Mesendoderm (in vitro differentiated cells): ENCODE results near the gene AMMECR1.
A peak's percentile ranks its signal among the peaks of the same experiment; 100 is the strongest.

Source experiments
- DNase-seq: peaks from one replicate; pipeline ENCODE4 v3.0.0; 2013
- H2AK5ac ChIP-seq: 2 replicates; pipeline ENCODE4 v1.6.1; 2013; ENCODE audit warnings: low read length, inconsistent platforms
- H2BK120ac ChIP-seq: 2 replicates; pipeline ENCODE4 v1.6.1; 2013; ENCODE audit warnings: low read depth, mild to moderate bottlenecking, low read length, moderate library complexity, mixed read lengths
- H2BK15ac ChIP-seq: replicated peaks from 2 replicates; pipeline ENCODE4 v1.6.1; 2013; ENCODE audit warnings: low read depth, mild to moderate bottlenecking, moderate library complexity
- H2BK5ac ChIP-seq: 2 replicates; pipeline ENCODE4 v1.6.1; 2013; ENCODE audit warnings: low read length, inconsistent platforms
- H3K18ac ChIP-seq: 2 replicates; pipeline ENCODE4 v1.6.1; 2013; ENCODE audit warnings: mild to moderate bottlenecking, low read length, mixed read lengths
- H3K23ac ChIP-seq: one replicate; pipeline ENCODE4 v1.6.1; 2013; ENCODE audit warnings: low read length
- H3K27ac ChIP-seq: 2 replicates; pipeline ENCODE4 v1.5.1; 2013; ENCODE audit warnings: low read depth, mild to moderate bottlenecking, inconsistent platforms, low read length, moderate library complexity
- H3K27me3 ChIP-seq: 2 replicates; pipeline ENCODE4 v1.6.1; 2013; ENCODE audit warnings: low read length, control low read depth, mild to moderate bottlenecking, inconsistent platforms; ENCODE audit not compliant: insufficient read depth, poor library complexity
- H3K36me3 ChIP-seq: 2 replicates; pipeline ENCODE4 v1.6.1; 2013; ENCODE audit warnings: low read length, inconsistent platforms; ENCODE audit not compliant: control insufficient read depth, insufficient read depth
- H3K4ac ChIP-seq: one replicate; pipeline ENCODE4 v1.6.1; 2013; ENCODE audit warnings: low read depth, mild to moderate bottlenecking, low read length, moderate library complexity
- H3K4me1 ChIP-seq: 2 replicates; pipeline ENCODE4 v1.6.1; 2013; ENCODE audit warnings: low read depth, low read length, inconsistent platforms; ENCODE audit not compliant: control insufficient read depth
- H3K4me2 ChIP-seq: 2 replicates; pipeline ENCODE4 v1.6.1; 2013; ENCODE audit warnings: low read length
- H3K4me3 ChIP-seq: 2 replicates; pipeline ENCODE4 v1.5.1; 2013; ENCODE audit warnings: mild to moderate bottlenecking, low read length
- H3K56ac ChIP-seq: one replicate; pipeline ENCODE4 v1.6.1; 2013; ENCODE audit warnings: low read length
- H3K79me1 ChIP-seq: 2 replicates; pipeline ENCODE4 v1.6.1; 2013; ENCODE audit warnings: low read length, inconsistent platforms
- H3K79me2 ChIP-seq: 2 replicates; pipeline ENCODE4 v1.6.1; 2013; ENCODE audit warnings: mild to moderate bottlenecking, low read length; ENCODE audit not compliant: control insufficient read depth, insufficient read depth
- H3K9ac ChIP-seq: 2 replicates; pipeline ENCODE4 v1.6.1; 2013; ENCODE audit warnings: low read length, inconsistent platforms
- H4K5ac ChIP-seq: one replicate; pipeline ENCODE4 v1.6.1; 2013; ENCODE audit warnings: low read length
- H4K8ac ChIP-seq: one replicate; pipeline ENCODE4 v1.6.1; 2013; ENCODE audit warnings: low read depth, mild to moderate bottlenecking, control low read depth, low read length, moderate library complexity
- WGBS: extraction: QIAGEN DNeasy Blood & Tissue Kit; methylation state at CpG from one replicate; pipeline ENCODE4 v1.1.7; 2013; ENCODE audit warnings: low lambda C conversion rate, missing lambda C conversion rate; ENCODE audit not compliant: insufficient coverage; ENCODE audit errors: extremely low coverage; 5-methylcytosine and 5-hydroxymethylcytosine counted together

The AMMECR1 gene

GRCh38 chrX:110173192-110174175, 144.4 kb downstream of the AMMECR1 start:
- no peak overlapping the region for H3K56ac ChIP-seq
- no peak overlapping the region for H3K27ac ChIP-seq
- H3K36me3 ChIP-seq, result no peaks in the 10 kb centered on the region
- no peaks in the 10 kb centered on the region for H3K4me1 ChIP-seq
- no peak overlapping the region for H4K5ac ChIP-seq
- no peak overlapping the region for H3K9ac ChIP-seq
- H2BK5ac ChIP-seq, result no peak overlapping the region
- no peak overlapping the region for H2AK5ac ChIP-seq
- no peak overlapping the region for H4K8ac ChIP-seq
- no peaks in the 10 kb centered on the region for H3K27me3 ChIP-seq
- H3K79me1 ChIP-seq, result no peaks in the 10 kb centered on the region
- H3K4me3 ChIP-seq, result no peak overlapping the region
- no peak overlapping the region for H3K18ac ChIP-seq
- WGBS, result no CpG with 5 or more reads among the region's 19 CpGs
- peak; percentile 7 for DNase-seq
- H3K23ac ChIP-seq, result no peak overlapping the region
- H2BK120ac ChIP-seq, result no peak overlapping the region
- no peaks in the 10 kb centered on the region for H3K79me2 ChIP-seq
- H2BK15ac ChIP-seq, result no peak overlapping the region
- H3K4ac ChIP-seq, result no peak overlapping the region
- no peak overlapping the region for H3K4me2 ChIP-seq

GRCh38 chrX:110172215-110172614, 145.7 kb downstream of the AMMECR1 start:
- Histone ChIP-seq H3K9ac (no peak overlapping the region), H3K23ac (no peak overlapping the region), H2BK5ac (no peak overlapping the region), H3K4me1 (no peaks in the 10 kb centered on the region), H3K4me3 (no peak overlapping the region), H2BK120ac (no peak overlapping the region), H3K4ac (no peak overlapping the region), H2AK5ac (no peak overlapping the region), H3K56ac (no peak overlapping the region), H3K27ac (no peak overlapping the region), H3K36me3 (no peaks in the 10 kb centered on the region), H4K5ac (no peak overlapping the region), H4K8ac (no peak overlapping the region), H3K18ac (no peak overlapping the region), H3K4me2 (no peak overlapping the region), H3K79me1 (no peaks in the 10 kb centered on the region), H3K79me2 (no peaks in the 10 kb centered on the region), H2BK15ac (no peak overlapping the region), H3K27me3 (no peaks in the 10 kb centered on the region)
- no peak for DNase-seq
- WGBS, result no CpG with 5 or more reads among the region's 10 CpGs

- no peak overlapping the region for H2BK15ac ChIP-seq
- no peak overlapping the region for H3K23ac ChIP-seq
- H3K36me3 ChIP-seq, result no peaks in the 10 kb centered on the region
- no peaks in the 10 kb centered on the region for H3K27me3 ChIP-seq
- H3K4me1 ChIP-seq, result no peaks in the 10 kb centered on the region
- no peak overlapping the region for H3K27ac ChIP-seq
- H3K4me3 ChIP-seq, result no peak overlapping the region
- WGBS, result no CpG with 5 or more reads among the region's 5 CpGs
- H2AK5ac ChIP-seq, result no peak overlapping the region
- no peak overlapping the region for H3K18ac ChIP-seq
- H4K8ac ChIP-seq, result no peak overlapping the region
- H3K79me1 ChIP-seq, result no peaks in the 10 kb centered on the region
- H3K56ac ChIP-seq, result no peak overlapping the region
- no peak overlapping the region for H4K5ac ChIP-seq
- H3K79me2 ChIP-seq, result no peaks in the 10 kb centered on the region
- H2BK5ac ChIP-seq, result no peak overlapping the region
- no peak overlapping the region for H2BK120ac ChIP-seq
- DNase-seq, result no peak
- no peak overlapping the region for H3K4me2 ChIP-seq
- no peak overlapping the region for H3K9ac ChIP-seq
- H3K4ac ChIP-seq, result no peak overlapping the region
Observed at GRCh38 chrX:110171442-110171841, 146.4 kb downstream of the AMMECR1 start.

- no peaks in the 10 kb centered on the region for H3K36me3 ChIP-seq
- no peaks in the 10 kb centered on the region for H3K27me3 ChIP-seq
- H4K8ac ChIP-seq, result no peak overlapping the region
- no peak overlapping the region for H3K23ac ChIP-seq
- no peaks in the 10 kb centered on the region for H3K4me1 ChIP-seq
- H2AK5ac ChIP-seq, result no peak overlapping the region
- H4K5ac ChIP-seq, result no peak overlapping the region
- H3K4me2 ChIP-seq, result no peak overlapping the region
- no CpG with 5 or more reads among the region's 3 CpGs for WGBS
- DNase-seq, result no peak
- no peak overlapping the region for H3K9ac ChIP-seq
- no peak overlapping the region for H3K56ac ChIP-seq
- H3K79me1 ChIP-seq, result no peaks in the 10 kb centered on the region
- no peaks in the 10 kb centered on the region for H3K79me2 ChIP-seq
- H3K4ac ChIP-seq, result no peak overlapping the region
- H3K27ac ChIP-seq, result no peak overlapping the region
- H3K4me3 ChIP-seq, result no peak overlapping the region
- no peak overlapping the region for H2BK120ac ChIP-seq
- no peak overlapping the region for H2BK5ac ChIP-seq
- H3K18ac ChIP-seq, result no peak overlapping the region
- H2BK15ac ChIP-seq, result no peak overlapping the region
Observed at GRCh38 chrX:110170029-110170428, 147.9 kb downstream of the AMMECR1 start.

- H3K27me3 ChIP-seq, result no peaks in the 10 kb centered on the region
- no peak overlapping the region for H3K23ac ChIP-seq
- no peaks in the 10 kb centered on the region for H3K36me3 ChIP-seq
- no peak overlapping the region for H4K5ac ChIP-seq
- H3K56ac ChIP-seq, result no peak overlapping the region
- no peak overlapping the region for H3K4me3 ChIP-seq
- no peak overlapping the region for H2BK5ac ChIP-seq
- no peaks in the 10 kb centered on the region for H3K79me2 ChIP-seq
- no peak overlapping the region for H2BK120ac ChIP-seq
- H3K27ac ChIP-seq, result no peak overlapping the region
- no peak overlapping the region for H3K18ac ChIP-seq
- no peak overlapping the region for H2AK5ac ChIP-seq
- WGBS, result no CpG with 5 or more reads among the region's 4 CpGs
- no peak overlapping the region for H3K4me2 ChIP-seq
- no peak overlapping the region for H3K9ac ChIP-seq
- no peak overlapping the region for H2BK15ac ChIP-seq
- no peaks in the 10 kb centered on the region for H3K79me1 ChIP-seq
- H3K4me1 ChIP-seq, result no peaks in the 10 kb centered on the region
- no peak overlapping the region for H4K8ac ChIP-seq
- no peak overlapping the region for H3K4ac ChIP-seq
- no peak for DNase-seq
Observed at GRCh38 chrX:110168585-110168984, 149.3 kb downstream of the AMMECR1 start.
